GM06990 (cell line): Measurements from ENCODE around the gene HNRNPR.

Experiments used
- DNase-seq: peaks from one replicate; pipeline ENCODE4 v3.0.0-alpha.2; 2011; ENCODE audit not compliant: insufficient read length; ENCODE audit errors: extremely low read depth
- H3K27me3 ChIP-seq: replicated peaks from 2 replicates; pipeline ENCODE4 v1.6.0; 2011; ENCODE audit warnings: low read length; ENCODE audit not compliant: control insufficient read depth, insufficient read depth
- H3K36me3 ChIP-seq: 2 replicates; pipeline ENCODE4 v1.5.1; 2011; ENCODE audit warnings: low read length; ENCODE audit not compliant: control insufficient read depth, insufficient read depth
- H3K4me3 ChIP-seq: replicated peaks from 2 replicates; pipeline ENCODE4 v1.5.1; 2011; ENCODE audit warnings: low read depth, mild to moderate bottlenecking, control low read depth, low read length
- TF ChIP-seq, protein P1 (sequence below): IDR thresholded peaks from 2 replicates; pipeline ENCODE4 v1.5.1; 2011; ENCODE audit warnings: low read length, control low read depth, mild to moderate bottlenecking, inconsistent platforms; ENCODE audit not compliant: insufficient read depth, poor library complexity, severe bottlenecking

Gene HNRNPR

DNA sequence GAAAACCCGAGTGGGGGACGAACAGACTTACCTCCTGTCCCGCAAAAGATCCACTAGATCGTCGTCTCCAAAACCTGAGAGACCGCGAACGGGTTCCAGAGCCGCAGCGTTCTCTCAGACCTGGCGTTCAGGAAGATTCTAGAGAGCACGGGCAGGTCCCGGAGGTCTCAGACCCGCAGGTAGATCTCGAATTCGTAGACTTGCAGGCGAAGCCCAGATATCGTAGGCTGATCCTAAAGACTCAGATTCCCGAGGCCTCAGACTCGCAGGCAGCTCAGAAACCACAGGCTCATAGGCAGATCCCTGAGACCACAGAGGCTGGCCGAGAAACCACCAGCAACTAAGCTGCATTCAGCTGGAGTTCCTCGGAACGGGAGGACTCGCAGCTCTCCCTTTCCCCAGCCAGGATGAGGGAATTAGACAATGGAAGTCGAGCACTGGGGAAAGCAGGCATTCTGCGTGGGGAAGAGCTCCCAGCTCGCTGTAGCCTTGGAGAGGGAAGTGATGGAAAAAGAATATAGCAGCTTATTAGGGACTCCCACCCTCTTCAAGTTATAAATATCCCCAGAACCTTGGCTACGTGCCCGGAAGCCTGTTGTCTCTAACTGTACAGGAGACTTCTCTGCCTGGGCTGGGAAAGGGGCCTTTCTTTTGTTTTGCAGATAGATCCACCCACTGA, 25.4 kb upstream of the HNRNPR start, which contains the start of gene ZNF436:
Gene ZNF436 (minus strand): TSS at position 502 of the 679 bp plus-strand sequence. CDS start 1,831 bp downstream, outside the sequence.
- peak within 1 kb of the TSS; percentile 72 for H3K4me3 ChIP-seq
- no peaks in the 10 kb centered on the region for H3K27me3 ChIP-seq

DNA sequence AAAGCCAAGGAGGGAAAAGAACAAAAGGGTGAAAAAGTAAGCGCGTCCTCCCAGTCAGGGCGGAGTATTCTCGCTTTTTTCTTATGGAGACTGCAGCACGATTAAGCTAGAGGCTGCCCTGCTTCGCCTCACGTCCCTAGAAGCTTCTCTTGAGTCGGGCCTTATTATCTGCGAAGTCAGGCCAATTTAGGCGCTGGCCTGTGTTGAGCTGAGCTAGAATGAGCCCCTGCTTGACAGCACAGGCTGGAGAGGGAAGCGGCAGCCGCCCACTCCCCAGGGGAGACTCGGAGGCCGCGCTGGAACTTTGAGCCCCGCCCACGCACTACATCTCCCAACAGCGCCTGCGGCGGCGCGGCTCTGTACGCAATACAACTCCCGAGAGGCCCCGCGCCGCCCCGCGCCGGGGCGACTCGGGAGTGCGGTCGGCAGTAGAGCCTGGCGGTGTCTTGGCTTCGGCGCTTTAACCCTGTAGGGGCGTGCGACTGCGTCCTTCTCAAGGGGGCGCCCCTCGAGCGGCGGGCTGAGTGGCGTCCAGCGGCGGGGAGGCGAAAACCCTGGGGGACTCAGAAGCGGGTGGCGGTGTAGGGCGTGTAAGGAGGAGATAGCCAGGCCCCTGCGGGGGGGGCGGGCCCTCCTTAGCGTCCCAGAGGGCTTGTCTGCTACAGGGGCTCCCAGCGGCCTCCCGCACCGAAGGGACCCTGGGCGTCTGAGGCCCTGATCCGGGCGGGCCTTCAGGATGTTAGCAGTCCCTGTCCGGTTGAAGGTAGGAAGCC, 24.7 kb upstream of the HNRNPR start:
- peak; percentile 95 for DNase-seq
- H3K27me3 ChIP-seq, result no peaks in the 10 kb centered on the region
- no peaks in the 10 kb centered on the region; the same call in 1 of the 2 replicates for H3K36me3 ChIP-seq
- H3K4me3 ChIP-seq, result peak overlapping the region; percentile 72
- TF ChIP-seq, protein P1, sequence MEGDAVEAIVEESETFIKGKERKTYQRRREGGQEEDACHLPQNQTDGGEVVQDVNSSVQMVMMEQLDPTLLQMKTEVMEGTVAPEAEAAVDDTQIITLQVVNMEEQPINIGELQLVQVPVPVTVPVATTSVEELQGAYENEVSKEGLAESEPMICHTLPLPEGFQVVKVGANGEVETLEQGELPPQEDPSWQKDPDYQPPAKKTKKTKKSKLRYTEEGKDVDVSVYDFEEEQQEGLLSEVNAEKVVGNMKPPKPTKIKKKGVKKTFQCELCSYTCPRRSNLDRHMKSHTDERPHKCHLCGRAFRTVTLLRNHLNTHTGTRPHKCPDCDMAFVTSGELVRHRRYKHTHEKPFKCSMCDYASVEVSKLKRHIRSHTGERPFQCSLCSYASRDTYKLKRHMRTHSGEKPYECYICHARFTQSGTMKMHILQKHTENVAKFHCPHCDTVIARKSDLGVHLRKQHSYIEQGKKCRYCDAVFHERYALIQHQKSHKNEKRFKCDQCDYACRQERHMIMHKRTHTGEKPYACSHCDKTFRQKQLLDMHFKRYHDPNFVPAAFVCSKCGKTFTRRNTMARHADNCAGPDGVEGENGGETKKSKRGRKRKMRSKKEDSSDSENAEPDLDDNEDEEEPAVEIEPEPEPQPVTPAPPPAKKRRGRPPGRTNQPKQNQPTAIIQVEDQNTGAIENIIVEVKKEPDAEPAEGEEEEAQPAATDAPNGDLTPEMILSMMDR, result peak; percentile 27

More for the DNA sequence above, 25.4 kb upstream of the HNRNPR start, which contains the start of gene ZNF436:
- TF ChIP-seq, protein P1, result no peak
- H3K36me3 ChIP-seq, result no peaks in the 10 kb centered on the region; the same call in 1 of the 2 replicates
- DNase-seq, result no peak

- H3K4me3 ChIP-seq, result peak overlapping the region; percentile 84
- peak; percentile 96 for DNase-seq
- H3K36me3 ChIP-seq, result no peaks in the 10 kb centered on the region; the same call in 1 of the 2 replicates
- H3K27me3 ChIP-seq, result no peaks in the 10 kb centered on the region
- TF ChIP-seq, protein P1, result no peak
Measured at GRCh38 chr1:23367791-23368561, 23.9 kb upstream of the HNRNPR start.

GRCh38 chr1:23367451-23367790, 23.3 kb upstream of the HNRNPR start:
- DNase-seq, result no peak
- peaks cover 3% of the 10 kb centered on the region for H3K36me3 ChIP-seq
- H3K4me3 ChIP-seq, result peak overlapping the region; percentile 84
- no peaks in the 10 kb centered on the region for H3K27me3 ChIP-seq
- TF ChIP-seq, protein P1, result no peak

DNA sequence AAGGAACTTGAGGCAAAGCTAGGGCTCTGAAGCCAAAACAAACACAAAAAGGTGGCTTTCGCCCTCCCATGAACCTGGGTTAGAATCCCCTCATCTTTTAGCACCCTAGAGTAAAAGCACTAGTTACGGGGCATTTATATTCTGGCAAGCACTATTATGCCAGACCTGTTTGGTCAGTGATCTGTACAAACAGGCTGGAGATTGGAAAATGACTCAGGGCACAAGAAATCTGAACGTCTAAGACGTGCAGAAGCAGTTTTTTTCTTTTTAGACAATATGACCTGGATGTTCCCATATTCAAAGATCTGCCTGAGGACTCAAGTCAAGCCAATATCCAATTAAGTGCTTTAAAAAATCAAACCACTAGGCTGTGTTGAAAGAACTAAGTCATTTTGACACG, 22.5 kb upstream of the HNRNPR start:
- Histone ChIP-seq H3K36me3 (peaks cover 6% of the 10 kb centered on the region), H3K4me3 (no peak overlapping the region), H3K27me3 (no peaks in the 10 kb centered on the region)
- TF ChIP-seq, protein P1, result no peak
- no peak for DNase-seq
